Endothelial cell of umbilical vein (primary cell): ENCODE measurements around the gene BANK1. TPM values are rescaled to one million over a fixed set of nuclear protein-coding genes. Genes with fewer than 3 reads are reported as not detected.

ENCODE experiments used
- BruUV-seq: library from RNA; stranded (reverse); fragments of 400-500 nt; replicated peaks from 2 replicates; lab custom pipeline; 2021; lab: Mats Ljungman, UMichigan
- CTCF ChIA-PET: fragments of 300-600, 350-600 bp; sonication (Branson Sonifier 250); formaldehyde crosslinking; loops from one replicate; lab custom pipeline; 2021; ENCODE audit warnings: antibody characterized with exemption, inconsistent platforms; lab: Charles Lee
- POLR2A ChIA-PET: fragments of 300-600, 350-600 bp; sonication (Branson Sonifier 250); formaldehyde crosslinking; loops from one replicate; lab custom pipeline; 2021; ENCODE audit warnings: antibody characterized with exemption, inconsistent platforms; lab: Charles Lee
- DNase-seq: peaks from one replicate; pipeline ENCODE4 v3.0.0-alpha.2; 2011; ENCODE audit warnings: low read depth, low spot score
- FAIRE-seq: peaks from 2 replicates; lab custom pipeline; 2011; peaks lifted over from hg19 to GRCh38; lab: Jason Lieb, UNC
- H2AFZ ChIP-seq: 2 replicates; pipeline ENCODE4 v1.6.0; 2012; ENCODE audit warnings: low read depth, low read length, control low read depth, inconsistent platforms
- H3K27ac ChIP-seq: 2 replicates; pipeline ENCODE4 v1.5.1; 2011; ENCODE audit warnings: low read depth, mild to moderate bottlenecking, control low read depth, low read length, moderate library complexity; ENCODE audit not compliant: insufficient read depth
- H3K27me3 ChIP-seq, 2 experiments: 2 replicates each; pipeline versions ENCODE4 v1.6.0 to v1.6.1; 2011; ENCODE audit warnings: low read length in 2 of 2, mixed read lengths in 1 of 2; ENCODE audit not compliant: control insufficient read depth in 2 of 2, insufficient read depth in 2 of 2
- H3K36me3 ChIP-seq, 2 experiments: 2 replicates in 1 of 2; 3 replicates in 1 of 2; pipeline ENCODE4 v1.5.1; 2011; ENCODE audit warnings: low read length in 2 of 2, mild to moderate bottlenecking in 1 of 2, moderate library complexity in 1 of 2; ENCODE audit not compliant: control insufficient read depth in 2 of 2, insufficient read depth in 2 of 2; ENCODE audit errors: extremely low read depth in 1 of 2
- H3K4me1 ChIP-seq: 3 replicates; pipeline ENCODE4 v1.5.1; 2011; ENCODE audit warnings: mild to moderate bottlenecking, low read length; ENCODE audit not compliant: control insufficient read depth, insufficient read depth; ENCODE audit errors: extremely low read depth
- H3K4me2 ChIP-seq: 2 replicates; pipeline ENCODE4 v1.6.1; 2011; ENCODE audit warnings: low read length, control low read depth, mixed read lengths; ENCODE audit not compliant: insufficient read depth
- H3K4me3 ChIP-seq, 3 experiments: fragments of 200-600 bp in 1 of 3; sonication (generic), shearing (Covaris generic) in 1 of 3; replicated peaks in 1 of 3; 2 replicates each; pipeline ENCODE4 v1.5.1; 2011 to 2016; ENCODE audit warnings: control low read depth in 3 of 3, low read length in 3 of 3, mild to moderate bottlenecking in 2 of 3, inconsistent platforms in 1 of 3, low read depth in 1 of 3, moderate library complexity in 1 of 3; ENCODE audit not compliant: insufficient read depth in 1 of 3
- H3K79me2 ChIP-seq: 2 replicates; pipeline ENCODE4 v1.6.0; 2012; ENCODE audit warnings: low read length, inconsistent platforms; ENCODE audit not compliant: control insufficient read depth, insufficient read depth
- H3K9ac ChIP-seq: replicated peaks from 2 replicates; pipeline ENCODE3; 2011; ENCODE audit warnings: low read length, control low read depth; ENCODE audit not compliant: insufficient read depth; ENCODE audit errors: extremely low read depth
- H3K9me1 ChIP-seq: replicated peaks from 3 replicates; pipeline ENCODE4 v1.6.0; 2011; ENCODE audit warnings: mild to moderate bottlenecking, low read length; ENCODE audit not compliant: control insufficient read depth, insufficient read depth; ENCODE audit errors: extremely low read depth
- H3K9me3 ChIP-seq: replicated peaks from 2 replicates; pipeline ENCODE4 v1.5.1; 2012; ENCODE audit warnings: low read length, inconsistent platforms; ENCODE audit not compliant: control insufficient read depth, insufficient read depth
- H4K20me1 ChIP-seq: replicated peaks from 2 replicates; pipeline ENCODE3; 2011; ENCODE audit warnings: mild to moderate bottlenecking, low read length; ENCODE audit not compliant: control insufficient read depth, insufficient read depth; ENCODE audit errors: extremely low read depth
- EZH2 ChIP-seq: IDR thresholded peaks from 2 replicates; pipeline ENCODE4 v1.6.1; 2012; ENCODE audit warnings: borderline replicate concordance, low read depth, mild to moderate bottlenecking, moderate library complexity, low read length, inconsistent platforms; ENCODE audit not compliant: severe bottlenecking
- FOS ChIP-seq: IDR thresholded peaks from 2 replicates; pipeline ENCODE4 v1.6.1; 2011; ENCODE audit warnings: mild to moderate bottlenecking, low read length, moderate library complexity, borderline replicate concordance; ENCODE audit not compliant: insufficient read depth
- GATA2 ChIP-seq: IDR thresholded peaks from 2 replicates; pipeline ENCODE4 v1.7.0; 2011; ENCODE audit warnings: low read depth, mild to moderate bottlenecking, moderate library complexity, mixed read lengths, low read length; ENCODE audit not compliant: insufficient read length, insufficient read depth
- JUN ChIP-seq: IDR thresholded peaks from 2 replicates; pipeline ENCODE4 v1.6.1; 2011; ENCODE audit warnings: borderline replicate concordance, low read depth; ENCODE audit not compliant: insufficient read length, insufficient read depth
- MYC ChIP-seq: IDR thresholded peaks from one replicate; pipeline ENCODE4 v1.6.1; 2011; ENCODE audit warnings: mild to moderate bottlenecking, low read depth, low read length
- POLR2A ChIP-seq: IDR thresholded peaks from 2 replicates; pipeline ENCODE4 v1.6.1; 2012; ENCODE audit warnings: low read depth, mild to moderate bottlenecking, control low read depth, low read length
- POLR2AphosphoS5 ChIP-seq: IDR thresholded peaks from 2 replicates; pipeline ENCODE4 v1.6.1; 2012; ENCODE audit warnings: low read depth, mild to moderate bottlenecking, control low read depth, low read length, moderate library complexity; ENCODE audit not compliant: insufficient read depth
- dilution Hi-C: fragments of 300-500 bp; cut with MboI; formaldehyde crosslinking; loops from one replicate; pipeline ENCODE4 v1.15.0; 2019; ENCODE audit warnings: low sequenced_read_pairs; ENCODE audit not compliant: extremely low pct_ligation_motif_present
- intact Hi-C: fragments of 100-400 bp; cut with micrococcal nuclease; formaldehyde crosslinking; loops from one replicate; pipeline ENCODE4 v1.10.0; 2022
- polyA plus RNA-seq, 4 experiments: library from polyadenylated mRNA; depleted of rRNA in 3 of 4; stranded (reverse) in 3 of 4; unstranded in 1 of 4; fragments of >200 nt; gene quantifications; 2 replicates each; pipeline versions ENCODE4 v1.2.1 to v1.2.3, GENCODE V29; 2011 to 2012; ENCODE audit warnings: missing spikeins in 1 of 4
- total RNA-seq: library from RNA; stranded (reverse); gene quantifications from 2 replicates; pipeline ENCODE4 v1.2.3, GENCODE V29; 2021
- TF ChIP-seq, protein P1 (sequence below), 2 donors: IDR thresholded peaks; 1 replicate in 1 of 2; 2 replicates in 1 of 2; pipeline ENCODE4 v1.5.1; 2011; ENCODE audit warnings: low read length in 2 of 2, mild to moderate bottlenecking in 2 of 2, moderate library complexity in 2 of 2, control low read depth in 1 of 2, inconsistent platforms in 1 of 2, low read depth in 1 of 2; ENCODE audit not compliant: insufficient read depth in 1 of 2; ENCODE audit errors: extremely low read depth in 1 of 2
- TF ChIP-seq, protein P2 (sequence below): IDR thresholded peaks from 2 replicates; pipeline ENCODE4 v1.6.1; 2011; ENCODE audit not compliant: insufficient read depth, insufficient read length

BANK1 gene
- total and polyA plus RNA-seq, 2 donors (not counting 3 experiments of a cell fraction or from before 2014, with no cell fraction given): 0.29 to 0.32 TPM

DNA sequence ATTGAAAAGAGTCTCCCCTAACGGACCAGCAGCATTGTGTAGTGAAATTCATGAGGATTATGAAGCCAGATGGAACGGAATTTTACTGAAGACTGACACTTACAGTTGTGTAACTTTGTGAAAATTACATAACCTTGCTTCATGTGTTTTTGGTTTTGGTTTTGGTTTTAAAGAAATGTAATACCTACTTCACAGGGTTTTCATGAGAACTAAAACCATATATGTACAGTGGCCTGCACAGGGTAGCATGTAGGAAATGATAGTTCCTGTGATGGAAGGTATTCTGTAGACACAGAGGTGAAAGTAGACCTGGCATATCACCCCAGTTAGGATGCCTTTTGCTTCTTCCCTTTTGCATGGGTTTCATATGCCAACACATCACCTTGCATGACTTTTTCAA, 247.0 kb downstream of the BANK1 start:
- no peaks in the 10 kb centered on the region for H3K4me1 ChIP-seq
- no peak overlapping the region for H3K4me3 ChIP-seq
- BruUV-seq: no TSS peak
- no peak overlapping the region for H3K27ac ChIP-seq
- no peaks in the 10 kb centered on the region for H3K27me3 ChIP-seq
- ChIA-PET CTCF (no interaction called here), POLR2A (no interaction called here)
- intact Hi-C loops: no loop called here
- no peaks in the 10 kb centered on the region for H3K36me3 ChIP-seq
- no peaks in the 10 kb centered on the region for H3K9me1 ChIP-seq
- H3K4me2 ChIP-seq: no peak overlapping the region
- H3K9me3 ChIP-seq: no peaks in the 10 kb centered on the region
- H2AFZ ChIP-seq: no peak overlapping the region
- DNase-seq (no peak), FAIRE-seq (no peak)
- no peak overlapping the region for H3K9ac ChIP-seq
- no peaks in the 10 kb centered on the region for H3K79me2 ChIP-seq
- H4K20me1 ChIP-seq: no peaks in the 10 kb centered on the region
- dilution Hi-C loops: no loop called here
- TF ChIP-seq, protein P1, sequence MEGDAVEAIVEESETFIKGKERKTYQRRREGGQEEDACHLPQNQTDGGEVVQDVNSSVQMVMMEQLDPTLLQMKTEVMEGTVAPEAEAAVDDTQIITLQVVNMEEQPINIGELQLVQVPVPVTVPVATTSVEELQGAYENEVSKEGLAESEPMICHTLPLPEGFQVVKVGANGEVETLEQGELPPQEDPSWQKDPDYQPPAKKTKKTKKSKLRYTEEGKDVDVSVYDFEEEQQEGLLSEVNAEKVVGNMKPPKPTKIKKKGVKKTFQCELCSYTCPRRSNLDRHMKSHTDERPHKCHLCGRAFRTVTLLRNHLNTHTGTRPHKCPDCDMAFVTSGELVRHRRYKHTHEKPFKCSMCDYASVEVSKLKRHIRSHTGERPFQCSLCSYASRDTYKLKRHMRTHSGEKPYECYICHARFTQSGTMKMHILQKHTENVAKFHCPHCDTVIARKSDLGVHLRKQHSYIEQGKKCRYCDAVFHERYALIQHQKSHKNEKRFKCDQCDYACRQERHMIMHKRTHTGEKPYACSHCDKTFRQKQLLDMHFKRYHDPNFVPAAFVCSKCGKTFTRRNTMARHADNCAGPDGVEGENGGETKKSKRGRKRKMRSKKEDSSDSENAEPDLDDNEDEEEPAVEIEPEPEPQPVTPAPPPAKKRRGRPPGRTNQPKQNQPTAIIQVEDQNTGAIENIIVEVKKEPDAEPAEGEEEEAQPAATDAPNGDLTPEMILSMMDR (IDR thresholded peaks at IDR 0.05; ENCODE audit: extremely low read depth in 1 of 2, insufficient read depth in 1 of 2, low read depth in 1 of 2, low read length in 2 of 2): no peak
- no peak for TF ChIP-seq EZH2

DNA sequence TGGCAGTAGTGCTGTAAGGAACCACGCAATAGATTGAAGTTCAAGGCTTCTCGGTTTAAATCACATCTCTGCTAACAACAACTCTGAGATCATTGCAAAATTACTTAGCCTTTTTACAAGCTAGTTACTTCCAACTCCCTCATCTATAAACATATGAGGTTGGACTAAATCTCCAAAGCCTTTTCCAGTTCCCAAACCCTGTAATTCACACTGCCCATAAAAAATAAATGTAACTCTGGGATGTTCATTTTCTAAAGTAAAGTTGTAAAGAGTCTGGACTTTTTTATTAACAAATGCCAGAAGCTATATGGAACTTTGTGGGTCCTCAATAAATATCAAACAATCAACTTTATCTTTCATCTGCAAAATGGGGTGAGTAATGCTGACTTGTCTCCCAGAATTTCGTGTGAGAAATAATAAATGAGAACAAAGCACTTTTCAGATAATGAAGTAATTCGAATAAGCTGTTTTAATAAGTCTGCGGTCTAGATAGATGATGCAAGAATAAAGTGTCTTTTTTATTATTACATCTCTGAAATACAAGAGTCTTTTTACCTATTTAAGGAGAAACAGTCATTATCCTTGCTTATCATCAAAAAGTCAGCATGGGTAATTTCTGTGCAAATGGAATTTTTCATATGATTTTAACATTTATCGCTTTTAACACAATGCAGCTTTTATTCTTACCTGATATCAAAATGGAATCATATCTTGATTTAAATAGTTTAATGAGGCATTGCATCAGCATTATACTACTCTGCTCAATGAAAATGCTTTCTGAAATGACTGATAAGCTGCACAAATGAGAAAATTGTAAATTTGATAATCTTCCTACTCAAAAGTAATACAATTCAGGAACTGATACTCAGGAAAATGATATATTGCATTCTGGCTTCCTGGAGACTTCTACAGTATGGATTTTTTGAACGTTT, 252.6 kb downstream of the BANK1 start:
- no TSS peak for BruUV-seq
- Histone ChIP-seq H2AFZ (no peak overlapping the region), H3K79me2 (no peaks in the 10 kb centered on the region), H3K9me1 (no peaks in the 10 kb centered on the region), H3K4me2 (no peak overlapping the region), H3K36me3 (no peaks in the 10 kb centered on the region), H3K9me3 (no peaks in the 10 kb centered on the region), H4K20me1 (no peaks in the 10 kb centered on the region), H3K27ac (no peak overlapping the region), H3K4me3 (no peak overlapping the region), H3K27me3 (no peaks in the 10 kb centered on the region), H3K4me1 (no peaks in the 10 kb centered on the region), H3K9ac (no peak overlapping the region)
- no peak for TF ChIP-seq POLR2AphosphoS5
- no peak for TF ChIP-seq FOS
- no peak for TF ChIP-seq MYC
- no peak for TF ChIP-seq EZH2
- TF ChIP-seq, protein P2, sequence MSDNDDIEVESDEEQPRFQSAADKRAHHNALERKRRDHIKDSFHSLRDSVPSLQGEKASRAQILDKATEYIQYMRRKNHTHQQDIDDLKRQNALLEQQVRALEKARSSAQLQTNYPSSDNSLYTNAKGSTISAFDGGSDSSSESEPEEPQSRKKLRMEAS: no peak
- no peak for TF ChIP-seq JUN
- TF ChIP-seq, protein P1 (IDR thresholded peaks at IDR 0.05; ENCODE audit: extremely low read depth in 1 of 2, insufficient read depth in 1 of 2, low read depth in 1 of 2, low read length in 2 of 2): no peak
- TF ChIP-seq POLR2A: no peak
- no peak for TF ChIP-seq GATA2
- FAIRE-seq (no peak), DNase-seq (no peak)
- ChIA-PET POLR2A (no interaction called here), CTCF (no interaction called here)
- intact Hi-C loops: no loop called here
- dilution Hi-C loops: no loop called here
